ENCODE measurements around the gene ZNF254.
"Not testable (repeated sequence)": the region's sequence is repeated elsewhere in the genome, so short reads cannot be mapped to it uniquely, and the experiment has no call there.

Gene ZNF254

DNA sequence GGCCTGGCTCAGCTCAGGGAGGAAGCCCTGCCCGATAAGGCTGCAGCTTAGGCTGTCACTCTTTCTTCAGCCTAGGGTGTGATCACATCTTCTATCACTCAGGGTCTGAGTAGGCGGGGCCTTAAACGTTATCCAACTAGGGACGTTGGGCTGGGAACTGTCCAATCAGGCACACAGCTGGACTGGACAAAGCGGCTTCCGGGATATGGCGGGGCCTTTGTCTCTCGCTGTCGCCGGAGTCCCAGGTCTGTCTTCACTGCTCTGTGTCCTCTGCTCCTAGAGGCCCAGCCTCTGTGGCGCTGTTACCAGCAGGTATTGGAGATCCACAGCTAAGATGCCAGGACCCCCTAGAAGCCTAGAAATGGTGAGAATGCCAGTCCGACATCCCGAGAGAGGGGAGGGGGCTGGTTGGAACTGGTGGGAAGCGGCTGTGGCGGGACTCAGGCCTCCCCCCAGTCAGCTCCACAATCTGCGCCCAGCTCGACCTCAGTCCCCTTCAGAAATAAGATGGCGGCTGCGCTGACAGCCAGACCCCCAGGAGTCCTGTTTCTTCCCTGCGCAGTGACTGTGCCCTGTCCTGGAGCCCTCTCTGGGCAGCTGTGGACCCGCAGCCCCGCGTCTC is at the start of gene ZNF254:
Gene ZNF254, plus strand, starts transcription at position 214 of the 622 bp plus-strand sequence. Its CDS starts 121 bp downstream, at position 335.
- DNase-seq (ENCODE audit: low spot score) = peak; percentile 82

DNA sequence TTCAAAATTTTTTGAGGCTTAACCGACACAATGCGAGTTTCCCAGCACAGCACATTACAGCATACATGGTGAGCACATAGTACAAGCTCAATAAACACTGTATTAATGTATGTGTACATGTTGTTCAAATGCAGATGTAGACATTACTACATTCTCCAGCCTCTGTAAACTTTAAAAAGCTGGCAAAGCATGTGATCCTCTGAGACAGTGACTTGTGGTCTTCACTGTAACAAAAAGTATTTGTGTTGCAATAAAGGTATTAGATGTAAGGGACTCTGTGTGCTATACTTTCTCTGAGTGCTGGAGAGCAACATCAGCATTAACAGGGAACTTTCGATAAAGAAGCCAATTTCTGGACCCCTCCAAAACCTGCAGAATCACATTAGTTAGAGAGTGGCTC is 46.4 kb upstream of the ZNF254 start:
- DNase-seq (ENCODE audit: low spot score) = no peak

DNA sequence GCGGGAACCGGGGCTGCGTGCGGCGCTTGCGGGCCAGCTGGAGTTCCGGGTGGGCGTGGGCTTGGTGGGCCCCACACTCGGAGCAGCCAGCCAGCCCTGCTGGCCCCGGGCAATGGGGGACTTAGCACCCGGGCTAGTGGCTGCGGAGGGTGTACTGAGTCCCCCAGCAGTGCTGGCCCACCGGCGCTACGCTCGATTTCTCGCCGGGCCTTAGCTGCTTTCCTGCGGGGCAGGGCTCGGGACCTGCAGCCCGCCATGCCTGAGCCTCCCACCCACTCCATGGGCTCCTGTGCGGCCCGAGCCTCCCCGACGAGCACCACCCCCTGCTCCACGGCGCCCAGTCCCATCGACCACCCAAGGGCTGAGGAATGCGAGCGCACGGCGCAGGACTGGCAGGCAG is 45.7 kb upstream of the ZNF254 start:
- DNase-seq (ENCODE audit: low spot score) = not testable (repeated sequence)

DNA sequence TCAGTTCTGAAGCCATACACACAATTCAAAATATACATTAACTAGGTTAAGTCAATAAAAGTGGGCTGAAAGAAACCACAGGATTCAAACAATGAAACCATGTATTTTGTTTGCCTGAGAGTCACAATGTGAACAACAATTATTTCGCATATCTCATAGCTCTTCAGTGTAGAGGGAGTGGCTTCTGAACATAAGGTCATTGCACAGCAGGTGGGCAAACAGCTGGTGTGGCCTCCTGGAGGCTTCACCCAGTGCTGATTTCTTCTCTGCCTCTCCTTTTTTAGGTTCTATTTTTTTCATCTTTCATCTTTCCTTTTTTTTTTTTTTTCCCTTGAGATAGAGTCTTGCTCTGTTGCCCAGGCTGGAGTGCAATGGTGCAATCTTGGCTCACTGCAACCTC is 40.4 kb upstream of the ZNF254 start:
- DNase-seq (ENCODE audit: low spot score) = no peak

DNA sequence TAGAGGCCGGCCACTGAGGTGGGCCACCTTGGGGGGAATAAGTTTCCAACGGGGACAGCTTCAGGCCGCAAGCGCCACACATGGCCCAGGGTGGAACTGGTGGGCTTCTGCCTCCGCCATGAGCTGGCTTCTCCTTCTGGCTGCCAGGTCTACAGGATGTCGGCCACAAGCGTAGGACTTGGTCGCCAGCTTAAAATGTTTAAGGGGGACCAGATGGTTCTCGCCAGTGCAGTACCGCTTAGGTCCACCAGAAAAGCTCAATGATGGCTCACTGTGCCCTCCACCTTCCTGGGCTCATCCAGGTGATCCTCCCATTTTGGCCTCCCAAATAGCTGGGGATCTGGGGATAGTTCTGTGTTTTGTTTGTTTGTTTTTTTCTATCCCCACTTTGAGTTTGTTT is 38.7 kb upstream of the ZNF254 start:
- DNase-seq (ENCODE audit: low spot score) = no peak

DNA sequence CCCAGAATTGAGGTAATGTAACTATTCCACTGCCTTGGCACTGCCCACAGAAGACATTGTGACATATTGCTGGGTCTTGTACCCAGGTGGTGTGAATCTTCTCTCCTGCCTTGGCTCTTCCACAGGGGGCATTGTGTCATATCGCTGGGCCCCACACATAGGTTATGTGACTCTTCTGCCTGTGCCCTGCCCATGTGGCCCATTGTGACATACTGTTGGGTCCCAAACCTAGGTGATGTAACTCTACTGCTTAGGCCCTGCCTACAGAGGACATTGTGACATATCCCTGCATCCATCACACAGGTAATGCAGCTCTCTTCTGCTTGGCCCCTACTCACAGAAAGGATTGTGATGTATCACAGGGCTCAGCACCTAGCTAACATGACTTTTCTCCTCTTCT is 37.5 kb upstream of the ZNF254 start:
- no peak for DNase-seq (ENCODE audit: low spot score)

DNA sequence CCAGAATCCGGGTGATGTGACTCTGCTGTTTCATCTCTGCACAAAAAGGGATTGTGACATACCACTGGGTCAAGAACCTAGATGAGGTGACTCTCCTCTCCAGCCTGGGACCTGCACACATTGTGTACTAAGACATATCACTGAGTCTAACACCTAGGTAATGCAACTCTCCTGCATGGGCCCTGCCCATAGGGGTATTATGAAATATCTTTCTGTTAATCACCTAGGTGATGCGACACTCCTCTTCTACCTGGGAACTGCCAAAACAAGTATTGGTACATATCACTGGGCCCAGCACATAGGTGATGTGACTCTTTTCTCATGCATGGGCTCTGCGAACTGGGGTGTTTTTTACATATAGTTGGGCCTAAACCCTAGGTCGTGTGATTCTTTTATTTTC is 35.5 kb upstream of the ZNF254 start:
- DNase-seq (ENCODE audit: low spot score) = no peak

DNA sequence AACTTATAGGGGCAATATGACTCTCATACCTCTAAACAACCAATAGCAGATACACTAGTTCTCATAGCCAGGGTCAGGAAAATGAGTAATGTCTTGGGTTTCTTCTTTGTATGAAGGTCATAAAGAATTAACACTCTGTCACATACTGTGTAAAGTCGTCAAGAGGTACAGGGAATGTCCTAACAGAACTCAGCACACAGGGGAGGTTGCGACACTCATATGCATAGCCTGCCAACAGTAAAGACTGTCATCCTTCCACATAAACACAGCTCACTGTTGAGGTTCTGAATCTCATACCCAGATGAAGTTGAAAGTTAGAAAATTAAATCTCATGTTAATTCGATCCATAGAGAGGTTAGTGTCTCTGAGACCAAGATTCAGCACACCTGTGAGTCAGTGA is 34.2 kb upstream of the ZNF254 start:
- DNase-seq (ENCODE audit: low spot score) = no peak

DNA sequence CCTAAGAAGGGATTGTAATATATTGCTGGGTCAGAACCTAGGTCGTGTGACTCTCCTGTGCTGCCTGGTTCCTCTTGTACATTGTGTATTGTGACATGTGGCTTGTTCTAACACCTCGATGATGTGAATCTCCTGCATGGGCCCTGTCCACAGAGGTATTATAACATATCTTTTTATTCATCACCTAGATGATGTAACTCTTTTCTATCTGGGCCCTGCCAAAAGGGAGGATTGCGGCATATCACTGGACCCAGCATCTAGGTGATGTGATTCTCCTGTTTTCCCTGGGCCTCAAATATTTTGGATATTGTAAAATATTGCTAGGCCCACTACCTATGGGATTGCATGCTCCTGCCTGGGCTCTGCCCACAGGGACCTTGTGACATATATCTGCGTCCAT is 33.4 kb upstream of the ZNF254 start:
- no peak for DNase-seq (ENCODE audit: low spot score)

DNA sequence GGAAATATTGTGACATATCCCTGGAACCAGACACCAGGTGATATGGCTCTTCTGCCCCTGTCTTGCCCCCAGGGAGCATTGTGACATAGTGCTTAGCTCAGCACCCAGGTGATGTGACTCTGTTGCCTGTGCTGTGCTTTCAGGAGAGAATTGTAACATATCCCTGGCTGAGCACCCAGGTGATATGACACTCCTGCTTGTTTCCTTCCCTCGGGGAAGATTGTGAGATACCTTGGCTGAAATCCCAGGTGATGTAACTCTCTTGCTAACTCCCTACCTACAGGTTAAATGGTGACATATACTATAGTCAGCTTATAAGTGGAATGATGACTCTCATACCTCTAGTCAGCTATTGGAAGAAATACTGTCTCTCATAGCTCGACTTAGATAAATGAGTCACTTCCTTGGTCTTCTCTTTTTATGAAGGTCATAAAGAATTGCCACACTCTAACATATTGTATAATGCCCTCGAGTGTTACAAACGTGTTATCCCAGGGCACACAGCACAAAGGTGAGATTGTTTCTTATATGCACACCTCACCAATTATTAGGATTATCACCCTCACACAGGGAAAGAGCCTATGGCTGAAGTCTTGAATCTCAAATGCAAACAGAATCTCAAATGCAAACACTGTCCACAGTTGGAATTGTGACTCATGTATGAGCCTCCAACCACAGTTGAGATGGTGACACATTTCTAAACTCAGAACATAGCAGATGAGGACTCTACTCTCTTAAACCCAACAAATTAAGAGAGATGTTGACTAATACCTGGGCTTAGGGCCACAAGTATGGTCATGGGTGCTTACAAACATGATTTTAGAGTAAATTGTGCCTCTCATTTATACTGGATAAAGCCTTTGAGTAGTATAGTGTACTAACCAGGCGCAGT is 32.7 kb upstream of the ZNF254 start:
- DNase-seq (ENCODE audit: low spot score) = no peak

DNA sequence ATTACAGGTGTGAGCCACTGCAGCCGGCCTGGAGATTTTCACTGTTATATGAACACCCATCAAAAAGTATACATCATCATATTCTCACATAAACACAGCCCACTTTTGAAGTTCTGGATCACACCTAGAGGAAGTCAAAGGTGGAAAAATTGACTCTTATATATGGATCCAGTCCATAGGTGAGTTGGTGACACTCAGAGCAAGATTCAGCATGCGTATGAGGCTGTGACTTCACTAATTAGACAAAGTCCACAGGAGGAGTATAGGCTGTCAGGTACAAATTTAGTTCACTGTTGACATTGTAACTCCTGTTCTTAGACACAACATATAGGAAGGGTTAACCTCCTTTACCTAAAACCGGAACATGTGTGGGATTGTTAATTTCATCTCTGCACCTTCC is 31.4 kb upstream of the ZNF254 start:
- no peak for DNase-seq (ENCODE audit: low spot score)

DNA sequence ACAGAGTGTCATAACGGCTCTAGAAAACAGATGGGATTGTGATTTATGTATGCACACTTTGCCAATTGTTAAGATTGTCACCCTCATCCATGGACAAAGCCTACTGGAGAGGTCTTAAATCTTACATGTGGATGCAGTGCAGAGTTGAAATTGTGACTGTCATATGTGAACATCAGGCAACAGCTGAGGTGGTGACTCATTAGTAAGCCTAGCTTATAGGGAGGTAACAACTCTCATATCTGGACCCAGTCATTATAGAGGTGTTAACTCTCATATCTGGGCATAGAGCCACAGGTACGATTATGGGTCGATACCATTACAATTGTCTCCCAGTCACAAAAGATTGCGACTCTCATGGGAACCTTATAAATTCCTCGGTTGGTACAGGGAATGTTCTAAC is 29.8 kb upstream of the ZNF254 start:
- no peak for DNase-seq (ENCODE audit: low spot score)

DNA sequence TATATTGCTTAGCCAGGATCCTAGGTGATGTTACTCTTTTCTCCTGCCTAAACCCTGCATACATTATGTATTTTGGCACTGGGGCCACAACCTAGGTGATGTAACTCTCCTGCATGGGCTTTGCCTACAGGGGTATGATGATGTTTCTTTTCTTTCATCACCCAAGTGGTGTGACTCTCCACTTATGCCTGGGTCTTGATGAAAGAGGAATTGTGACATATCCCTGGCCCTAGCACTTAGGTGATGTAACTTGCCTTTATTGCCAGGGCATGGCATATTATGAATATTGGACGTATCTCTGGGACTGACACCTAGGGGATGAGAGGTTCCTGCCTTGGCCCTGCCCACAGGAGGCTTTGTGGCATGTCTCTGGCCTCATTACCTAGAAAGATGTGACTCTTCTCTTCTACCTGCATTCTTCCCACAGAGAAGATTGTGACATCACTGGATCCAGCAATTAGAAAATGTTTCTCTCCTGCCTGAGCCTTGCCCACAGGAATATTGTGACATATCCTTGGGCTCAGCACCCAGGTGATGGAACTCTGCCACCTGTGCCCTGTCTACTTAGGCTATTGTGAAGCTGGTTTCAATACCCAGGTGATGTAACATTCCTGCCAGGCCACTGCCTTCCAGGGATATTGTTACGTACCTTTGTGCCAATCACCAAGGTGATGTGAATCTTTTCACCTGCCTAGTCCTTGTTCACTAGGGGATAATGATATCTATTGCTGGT is 27.3 kb upstream of the ZNF254 start:
- DNase-seq (ENCODE audit: low spot score) = no peak

DNA sequence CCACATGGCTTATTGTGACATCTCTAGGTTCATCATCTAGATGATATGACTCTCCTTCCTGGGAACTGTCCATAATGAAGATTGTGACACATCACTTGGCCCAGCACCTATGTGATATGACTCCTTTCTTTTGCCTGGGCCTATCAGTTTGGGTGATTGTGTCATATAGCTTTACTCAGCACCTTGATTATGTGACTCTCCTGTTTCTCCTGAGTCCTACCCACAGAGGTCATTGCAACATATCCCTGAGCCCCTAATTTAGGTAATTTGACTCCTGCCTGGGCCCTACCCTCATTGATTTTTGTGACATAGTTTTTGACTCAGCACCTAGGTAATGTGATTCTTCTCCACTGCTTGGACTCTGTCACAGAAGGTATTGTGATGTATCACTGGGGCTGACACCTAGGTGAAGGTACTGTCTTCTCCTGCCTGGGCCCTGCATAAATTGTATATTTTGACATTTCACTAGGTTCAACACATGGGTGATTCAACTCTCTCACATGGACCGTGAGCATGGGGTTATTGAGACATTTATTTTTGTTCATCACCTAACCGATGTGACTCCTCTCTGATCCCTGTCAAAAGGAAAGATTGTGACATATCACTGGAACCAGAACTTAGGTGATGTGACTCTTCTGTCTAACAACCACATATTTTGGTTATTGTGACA is 26.2 kb upstream of the ZNF254 start:
- DNase-seq (ENCODE audit: low spot score) = no peak

DNA sequence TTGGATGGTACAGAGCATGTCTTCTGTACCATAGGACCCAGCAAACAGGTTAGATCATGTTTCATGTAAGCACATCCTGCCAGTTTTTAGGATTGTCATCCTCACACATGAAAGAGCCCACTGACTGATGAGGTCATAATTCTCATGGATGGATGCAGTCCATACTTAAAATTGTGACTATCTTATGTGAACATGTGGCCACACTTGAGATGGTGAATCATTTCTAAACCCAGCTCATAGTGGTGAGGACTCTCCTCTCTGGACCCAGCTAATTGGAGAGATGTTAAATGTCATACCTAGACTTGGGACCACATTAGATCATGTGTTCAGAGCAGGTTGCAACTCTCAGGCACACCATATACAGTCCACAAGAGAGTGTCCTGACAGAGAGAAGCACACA is 24.8 kb upstream of the ZNF254 start:
- no peak for DNase-seq (ENCODE audit: low spot score)

DNA sequence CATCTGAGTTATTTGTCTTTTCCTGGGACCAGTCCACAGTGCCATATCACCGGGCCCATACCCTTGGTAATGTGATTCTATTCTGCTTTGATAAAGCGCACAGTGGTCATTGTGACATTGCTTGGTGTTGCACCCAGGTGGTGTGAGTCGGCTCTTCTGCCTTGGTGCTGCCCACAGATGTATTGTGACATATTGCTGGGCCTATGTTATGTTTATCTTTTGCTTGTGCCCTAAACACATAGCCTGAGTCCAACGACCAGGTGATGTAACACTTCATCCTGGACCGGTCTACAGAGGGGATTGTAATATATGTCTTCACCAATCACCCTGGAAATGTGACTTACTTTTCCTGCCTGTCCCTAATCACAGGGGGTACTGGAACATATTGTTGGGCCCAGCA is 23.7 kb upstream of the ZNF254 start:
- DNase-seq (ENCODE audit: low spot score) = no peak

DNA sequence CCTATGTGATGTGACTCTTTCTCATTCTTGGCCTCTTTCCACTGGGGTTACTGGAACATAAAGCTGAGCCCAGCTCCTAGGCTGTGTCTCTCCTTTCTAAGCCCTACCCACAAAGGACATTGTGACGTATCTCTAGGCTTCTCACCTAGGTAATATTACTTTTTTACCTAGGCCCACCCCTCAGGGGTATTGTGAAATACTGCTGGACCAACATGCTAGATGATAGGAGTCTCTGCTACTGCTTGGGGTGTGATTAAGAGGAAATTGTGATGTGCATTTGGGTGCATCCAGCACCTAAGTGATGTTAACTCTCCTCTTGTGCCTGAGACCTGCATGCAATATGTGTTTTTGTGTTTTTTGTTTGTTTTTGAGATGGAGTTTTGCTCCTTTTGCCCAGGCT is 22.8 kb upstream of the ZNF254 start:
- no peak for DNase-seq (ENCODE audit: low spot score)

DNA sequence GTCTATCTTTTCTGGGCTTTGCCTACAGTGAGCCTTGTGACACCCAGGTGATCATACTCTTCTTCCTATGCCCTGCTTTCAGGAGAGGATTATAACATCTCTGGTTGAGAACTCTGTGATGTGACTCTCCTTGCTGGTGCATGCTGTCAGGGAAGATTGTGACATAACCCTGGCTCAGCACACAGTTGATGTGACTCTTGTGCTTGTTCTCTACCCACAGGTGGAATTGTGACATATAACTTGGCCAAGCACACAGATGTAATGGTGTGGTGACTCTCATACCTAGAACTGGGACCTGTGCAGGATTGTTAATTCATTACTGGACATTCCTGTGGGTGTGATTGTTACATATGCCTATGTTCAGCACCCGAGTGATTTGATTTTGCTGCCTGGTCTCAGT is 21.7 kb upstream of the ZNF254 start:
- DNase-seq (ENCODE audit: low spot score) = no peak

DNA sequence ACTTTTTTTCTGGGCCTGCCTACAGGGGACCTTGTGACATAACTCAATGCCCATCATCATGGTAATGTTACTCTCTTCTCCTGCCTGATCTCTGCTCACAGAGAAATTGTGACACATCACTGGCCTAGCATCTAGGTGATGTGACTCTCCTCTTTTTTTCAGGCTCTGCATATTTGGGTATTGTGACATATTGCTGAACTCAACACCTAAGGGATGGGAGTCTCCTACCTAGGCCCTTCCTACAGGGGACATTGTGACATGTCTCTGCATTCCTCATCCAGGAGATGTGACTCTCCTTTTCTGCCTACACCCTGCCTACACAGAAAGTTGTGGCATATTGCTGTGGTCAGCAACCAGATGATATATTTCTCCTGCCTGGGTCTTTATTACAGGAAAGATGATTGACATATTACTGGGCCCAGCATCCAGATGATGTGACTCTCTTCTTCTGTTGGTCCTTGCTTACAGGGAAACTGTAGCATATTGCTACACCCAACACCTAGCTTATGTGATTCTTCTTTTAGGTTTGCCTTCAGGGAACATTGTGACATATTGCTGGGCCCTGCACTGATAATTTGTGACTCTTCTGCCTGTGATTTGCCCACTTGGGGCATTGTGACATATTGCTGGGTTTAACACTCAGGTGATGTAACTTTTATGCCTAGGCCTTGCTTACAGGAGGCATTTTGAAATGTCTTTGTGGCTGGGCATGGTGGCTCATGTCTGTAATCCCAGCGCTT is 21.0 kb upstream of the ZNF254 start:
- DNase-seq (ENCODE audit: low spot score) = no peak

DNA sequence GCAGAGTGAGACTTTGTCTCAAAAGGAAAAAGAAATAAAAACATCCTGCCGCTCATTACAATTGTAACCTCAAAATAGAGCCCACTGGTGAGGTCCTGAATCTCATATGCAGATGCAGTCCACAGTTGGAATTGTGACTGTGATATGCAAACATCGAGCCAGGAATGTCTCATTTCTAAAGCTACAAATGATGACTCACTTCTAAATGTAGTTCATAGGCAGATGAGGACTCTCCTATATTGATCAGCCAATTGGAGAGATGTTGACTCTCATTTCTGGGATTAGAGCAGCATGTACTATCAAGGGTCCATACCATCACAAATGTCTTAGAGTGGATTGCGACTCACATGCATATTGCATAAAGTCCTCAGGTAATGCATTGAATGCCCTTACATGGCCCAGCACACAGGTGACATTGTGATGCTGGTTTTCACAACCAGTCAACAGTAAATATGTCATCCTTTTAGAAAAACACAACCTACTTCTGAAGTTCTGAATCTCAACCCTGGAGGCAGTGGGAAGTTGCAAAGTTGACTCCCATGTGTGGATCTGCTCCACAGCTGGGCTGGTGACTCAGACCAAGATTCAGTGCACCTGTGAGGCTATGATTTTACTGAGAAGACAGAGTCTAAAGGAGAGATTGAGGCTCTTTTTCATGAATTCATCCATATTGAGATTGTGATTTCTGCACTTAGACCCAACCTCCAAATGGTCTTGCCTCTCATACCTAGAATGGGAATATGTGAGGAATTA is 16.9 kb upstream of the ZNF254 start:
- DNase-seq (ENCODE audit: low spot score) = no peak

DNA sequence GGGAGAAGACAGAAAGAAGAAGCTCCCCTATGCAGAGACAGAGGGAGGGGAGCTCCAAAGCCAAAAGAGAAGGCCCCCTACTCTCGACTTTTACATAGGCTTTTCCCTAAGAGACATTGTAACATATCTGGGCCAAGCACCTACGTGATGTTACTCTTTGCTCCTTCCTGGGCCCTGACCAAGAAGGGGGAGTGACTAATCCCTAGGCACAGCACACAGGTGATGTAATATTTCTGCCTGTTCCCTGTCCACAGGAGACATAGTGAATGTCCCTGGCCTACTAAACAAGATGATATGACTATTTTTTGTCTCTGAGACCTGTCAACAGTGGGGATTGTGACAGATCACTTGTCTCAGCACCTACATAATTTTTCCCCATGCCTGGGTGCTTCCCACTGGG is 15.9 kb upstream of the ZNF254 start:
- no peak for DNase-seq (ENCODE audit: low spot score)
